ENCODE data around the gene JPH2. TPM values are rescaled to one million over a fixed set of nuclear protein-coding genes. Genes with fewer than 3 reads are reported as not detected.
A peak's percentile ranks its signal among the peaks of the same experiment; 100 is the strongest.
"Not testable (repeated sequence)": the region's sequence is repeated elsewhere in the genome, so short reads cannot be mapped to it uniquely, and the experiment has no call there.

JPH2 gene
- total RNA-seq, 1 donor from 2014 or later = 86.7 TPM

DNA sequence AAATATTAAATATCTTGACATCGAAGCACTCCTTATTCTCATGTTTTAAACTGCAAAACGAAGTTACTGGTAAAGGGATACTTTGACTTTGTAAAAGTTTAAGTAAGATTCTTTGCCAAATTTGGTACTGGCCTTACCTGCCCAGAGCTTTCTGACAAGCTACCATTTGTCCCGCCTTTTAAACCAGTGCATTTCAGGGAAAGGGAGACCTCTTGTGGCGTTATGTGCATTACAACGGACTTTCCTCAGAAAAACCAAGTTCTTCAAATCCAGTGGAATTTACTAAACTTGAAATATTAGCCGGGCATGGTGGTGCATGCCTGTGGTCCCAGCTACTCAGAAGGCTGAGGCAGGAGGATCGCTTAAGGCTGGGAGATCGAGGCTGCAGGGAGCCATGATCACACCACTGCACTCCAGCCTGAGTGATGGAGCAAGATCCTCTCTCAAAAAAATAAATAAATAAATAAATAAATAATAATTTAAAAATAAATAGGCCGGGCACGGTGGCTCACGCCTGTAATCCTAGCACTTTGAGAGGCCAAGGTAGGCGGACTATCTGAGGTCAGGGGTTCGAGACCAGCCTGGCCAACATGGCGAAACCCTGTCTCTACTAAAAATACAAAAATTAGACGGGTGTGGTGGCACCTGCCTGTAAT, 3.3 kb upstream of the JPH2 start:
- intact Hi-C loops (cut with DNase I) = loop anchor here (1.0 kb wide), 1 partner anchor 74 kb away; no protein-coding TSS in a partner anchor
- H3K4me3 ChIP-seq; H3K36me3 ChIP-seq; H3K9me3 ChIP-seq; H3K27ac ChIP-seq; H3K27me3 ChIP-seq; DNase-seq (ENCODE audit: low spot score in 2 of 2): not testable (repeated sequence)
- H3K4me1 ChIP-seq = peaks cover 9 to 11% of the 10 kb centered on the region in 2 donors
- TF ChIP-seq, protein P1, sequence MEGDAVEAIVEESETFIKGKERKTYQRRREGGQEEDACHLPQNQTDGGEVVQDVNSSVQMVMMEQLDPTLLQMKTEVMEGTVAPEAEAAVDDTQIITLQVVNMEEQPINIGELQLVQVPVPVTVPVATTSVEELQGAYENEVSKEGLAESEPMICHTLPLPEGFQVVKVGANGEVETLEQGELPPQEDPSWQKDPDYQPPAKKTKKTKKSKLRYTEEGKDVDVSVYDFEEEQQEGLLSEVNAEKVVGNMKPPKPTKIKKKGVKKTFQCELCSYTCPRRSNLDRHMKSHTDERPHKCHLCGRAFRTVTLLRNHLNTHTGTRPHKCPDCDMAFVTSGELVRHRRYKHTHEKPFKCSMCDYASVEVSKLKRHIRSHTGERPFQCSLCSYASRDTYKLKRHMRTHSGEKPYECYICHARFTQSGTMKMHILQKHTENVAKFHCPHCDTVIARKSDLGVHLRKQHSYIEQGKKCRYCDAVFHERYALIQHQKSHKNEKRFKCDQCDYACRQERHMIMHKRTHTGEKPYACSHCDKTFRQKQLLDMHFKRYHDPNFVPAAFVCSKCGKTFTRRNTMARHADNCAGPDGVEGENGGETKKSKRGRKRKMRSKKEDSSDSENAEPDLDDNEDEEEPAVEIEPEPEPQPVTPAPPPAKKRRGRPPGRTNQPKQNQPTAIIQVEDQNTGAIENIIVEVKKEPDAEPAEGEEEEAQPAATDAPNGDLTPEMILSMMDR (IDR thresholded peaks at IDR 0.05) = peak; percentile 81 to 90 (median 81)

DNA sequence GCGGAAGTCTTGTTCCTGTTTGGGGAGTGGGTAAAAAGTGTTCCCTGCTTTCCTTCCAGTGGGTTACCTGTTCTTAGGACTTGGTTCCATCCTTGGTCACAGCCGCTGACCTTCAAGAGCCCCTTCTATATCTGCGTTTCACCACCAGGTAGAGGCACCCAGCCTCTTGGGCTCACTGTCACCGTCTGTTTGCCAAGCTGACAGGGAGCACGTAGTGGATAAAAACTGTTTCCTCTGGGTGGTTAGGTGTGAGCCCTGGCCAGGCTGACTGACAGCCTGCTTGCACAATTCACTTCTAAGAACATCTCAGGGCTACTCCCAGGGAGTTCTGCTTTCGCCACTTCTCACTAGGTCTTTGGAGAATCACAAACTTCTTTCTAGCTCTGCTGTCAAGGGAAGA, 1.8 kb upstream of the JPH2 start:
- Histone ChIP-seq H3K27ac (peak overlapping the region; percentile 89 to 95), H3K27me3 (no peaks in the 10 kb centered on the region), H3K4me3 (no peak overlapping the region), H3K36me3 (no peaks in the 10 kb centered on the region), H3K4me1 (peaks cover 9 to 11% of the 10 kb centered on the region in 2 donors), H3K9me3 (no peaks in the 10 kb centered on the region)
- intact Hi-C loops (cut with DNase I) = loop anchor here (10.0 kb wide), 2 partner anchors 174 to 506 kb away; no protein-coding TSS in a partner anchor
- no peak for DNase-seq (ENCODE audit: low spot score in 2 of 2)
- TF ChIP-seq, protein P1 (IDR thresholded peaks at IDR 0.05) = no peak

DNA sequence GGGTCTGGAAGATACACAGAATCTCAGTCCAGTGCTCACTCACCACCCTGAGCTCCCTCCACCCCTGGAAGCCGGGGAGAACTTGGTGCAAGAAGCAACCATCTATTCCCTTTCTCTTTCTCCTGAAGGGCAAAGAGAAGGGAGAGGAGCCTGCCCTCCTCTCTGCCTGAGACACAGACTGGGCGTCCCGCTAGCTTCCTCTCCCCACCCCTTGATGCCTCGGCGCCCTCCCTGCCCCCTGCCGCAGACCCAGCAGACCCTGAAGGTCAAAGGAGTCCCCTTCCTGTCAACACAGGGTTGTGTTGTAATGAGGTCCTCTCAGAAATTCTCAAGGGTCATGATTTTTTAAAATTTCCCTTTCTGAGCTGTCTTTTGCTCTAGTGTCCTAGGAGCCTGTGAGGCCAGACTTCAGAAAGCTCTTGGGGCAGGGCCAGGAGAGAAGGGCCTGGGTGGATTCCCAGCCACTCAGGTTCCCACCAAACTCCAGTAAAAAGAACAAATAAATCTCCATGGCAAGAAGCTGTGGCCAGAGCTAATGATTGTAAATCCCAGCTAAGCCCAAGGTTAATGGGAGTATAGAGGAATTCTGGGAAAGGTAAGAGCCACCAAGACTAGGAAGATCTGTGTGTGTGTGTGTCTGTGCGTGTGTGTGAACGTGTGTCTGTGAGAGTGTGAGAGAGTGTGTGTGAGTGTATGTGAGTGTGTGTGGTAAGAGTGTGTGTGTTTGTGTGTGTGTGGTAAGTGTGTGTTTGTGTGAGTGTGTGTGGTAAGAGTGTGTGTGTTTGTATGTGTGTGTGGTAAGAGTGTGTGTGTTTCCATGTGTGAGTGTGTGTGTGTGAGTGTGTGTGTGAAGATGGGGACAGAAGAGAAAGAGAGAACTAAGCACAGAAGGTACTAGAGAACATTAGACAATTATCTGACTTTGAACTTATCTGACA, 1.1 kb upstream of the JPH2 start:
- Histone ChIP-seq H3K27ac (peak overlapping the region; percentile 89 to 95), H3K9me3 (no peaks in the 10 kb centered on the region), H3K36me3 (no peaks in the 10 kb centered on the region), H3K27me3 (no peaks in the 10 kb centered on the region), H3K4me1 (peaks cover 9 to 11% of the 10 kb centered on the region in 2 donors), H3K4me3 (peak overlapping the region; percentile 61 to 82)
- TF ChIP-seq, protein P1 (IDR thresholded peaks at IDR 0.05) = no peak
- no peak for DNase-seq (ENCODE audit: low spot score in 2 of 2)
- intact Hi-C loops (cut with DNase I) = loop anchor here (1.0 to 10.0 kb wide), 5 partner anchors 23 to 507 kb away; partner anchors contain the start of gene OSER1

DNA sequence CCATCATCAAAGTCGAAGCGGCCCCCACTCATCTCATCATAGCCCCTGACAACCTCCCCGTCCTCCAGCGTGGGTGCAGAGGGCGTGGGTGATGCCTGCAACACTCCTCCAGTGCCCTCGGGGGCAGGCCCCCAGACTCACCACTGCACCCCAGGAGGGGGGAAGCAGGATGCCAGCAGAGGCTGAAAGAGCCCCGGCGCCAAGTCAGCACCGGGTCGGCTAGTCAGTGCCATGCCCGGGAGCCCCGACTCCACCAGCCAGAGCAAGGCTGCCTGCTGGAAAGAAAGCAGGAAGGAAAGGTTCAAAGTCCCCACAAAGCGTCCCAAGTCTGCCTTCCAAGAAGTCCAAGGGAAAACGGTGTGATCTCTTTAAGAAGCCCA, 324 bp downstream of the JPH2 start:
- TF ChIP-seq, protein P1 (IDR thresholded peaks at IDR 0.05) = no peak
- H3K27ac ChIP-seq = peak overlapping the region; percentile 89 to 95
- DNase-seq (ENCODE audit: low spot score in 2 of 2) = no peak
- H3K36me3 ChIP-seq = no peaks in the 10 kb centered on the region
- H3K27me3 ChIP-seq = no peaks in the 10 kb centered on the region
- no peaks in the 10 kb centered on the region for H3K9me3 ChIP-seq
- peak overlapping the region; percentile 61 to 82 for H3K4me3 ChIP-seq
- H3K4me1 ChIP-seq = peaks cover 11 to 17% of the 10 kb centered on the region in 2 donors
- intact Hi-C loops (cut with DNase I) = loop anchor here (1.0 to 10.0 kb wide), 5 partner anchors 24 to 508 kb away; partner anchors contain the start of gene OSER1

DNA sequence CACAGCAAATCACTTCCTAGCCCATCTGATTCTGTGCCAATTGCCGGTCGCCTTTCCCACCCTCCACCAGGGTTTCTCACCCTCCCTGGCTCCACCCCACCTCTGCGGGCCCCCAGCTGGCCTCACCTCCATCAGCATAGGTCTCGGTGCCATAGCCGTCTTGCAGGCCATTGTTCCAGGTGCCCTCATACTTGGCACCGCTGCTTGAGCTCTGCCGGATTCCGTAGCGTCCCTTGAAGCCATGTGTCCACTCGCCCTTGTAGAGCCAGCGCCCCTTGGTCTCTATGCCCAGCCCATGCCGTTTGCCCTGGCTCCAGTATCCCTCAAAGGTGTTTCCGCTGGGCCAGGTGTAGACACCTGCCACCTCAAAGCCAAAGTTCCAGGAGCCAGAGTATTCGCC, 787 bp downstream of the JPH2 start:
- Histone ChIP-seq H3K36me3 (no peaks in the 10 kb centered on the region), H3K9me3 (no peaks in the 10 kb centered on the region), H3K27ac (peak overlapping the region; percentile 89 to 95), H3K4me3 (peak overlapping the region; percentile 61 to 82), H3K27me3 (no peaks in the 10 kb centered on the region), H3K4me1 (peaks cover 11 to 20% of the 10 kb centered on the region in 2 donors)
- TF ChIP-seq, protein P1 (IDR thresholded peaks at IDR 0.05) = no peak
- intact Hi-C loops (cut with DNase I) = loop anchor here (2.0 to 10.0 kb wide), 4 partner anchors 25 to 509 kb away; partner anchors contain the start of gene OSER1
- no peak for DNase-seq (ENCODE audit: low spot score in 2 of 2)
